Measurements from ENCODE around the gene CHORDC1. TPM values are rescaled to one million over a fixed set of nuclear protein-coding genes. Genes with fewer than 3 reads are reported as not detected.
"Not testable (repeated sequence)": the region's sequence is repeated elsewhere in the genome, so short reads cannot be mapped to it uniquely, and the experiment has no call there.

CHORDC1 gene
- total RNA-seq, 1 donor from 2014 or later, result 21.4 TPM

DNA sequence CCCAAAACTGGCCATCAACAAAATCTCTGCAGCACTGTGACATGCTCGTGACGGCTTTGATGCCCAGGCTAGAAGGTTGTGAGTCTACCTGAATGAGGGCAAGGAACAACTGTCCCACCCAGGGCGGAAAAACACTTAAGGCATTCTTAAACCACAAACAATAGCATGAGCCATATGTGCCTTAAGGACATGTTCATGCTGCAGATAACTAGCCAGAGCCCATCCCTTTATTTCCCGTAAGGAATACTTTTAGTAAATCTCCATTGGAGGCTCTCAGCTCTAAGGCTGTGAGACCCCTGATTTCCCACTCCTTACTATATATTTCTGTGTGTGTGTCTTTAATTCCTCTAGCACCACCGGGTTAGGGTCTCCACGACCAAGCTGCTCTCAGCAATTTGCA, 3.4 kb downstream of the CHORDC1 start:
- Histone ChIP-seq H3K27ac (ENCODE audit: low read depth, low read length) (no peak overlapping the region), H3K36me3 (ENCODE audit: control insufficient read depth in 3 of 3, insufficient read depth in 3 of 3, low read length in 3 of 3) (no peaks in the 10 kb centered on the region), H3K9ac (ENCODE audit: low read depth in 1 of 3, low read length in 3 of 3) (no peak overlapping the region), H3K9me3 (ENCODE audit: control insufficient read depth in 3 of 3, low read length in 3 of 3) (no peaks in the 10 kb centered on the region), H3K4me1 (ENCODE audit: control insufficient read depth in 3 of 3, insufficient read depth in 3 of 3, low read length in 3 of 3) (peaks cover 12 to 19% (median 19%) of the 10 kb centered on the region in 3 donors), H3K4me3 (ENCODE audit: low read length in 3 of 3) (no peak overlapping the region), H3K27me3 (ENCODE audit: control insufficient read depth in 3 of 3, insufficient read depth in 3 of 3, low read length in 3 of 3) (no peaks in the 10 kb centered on the region)

DNA sequence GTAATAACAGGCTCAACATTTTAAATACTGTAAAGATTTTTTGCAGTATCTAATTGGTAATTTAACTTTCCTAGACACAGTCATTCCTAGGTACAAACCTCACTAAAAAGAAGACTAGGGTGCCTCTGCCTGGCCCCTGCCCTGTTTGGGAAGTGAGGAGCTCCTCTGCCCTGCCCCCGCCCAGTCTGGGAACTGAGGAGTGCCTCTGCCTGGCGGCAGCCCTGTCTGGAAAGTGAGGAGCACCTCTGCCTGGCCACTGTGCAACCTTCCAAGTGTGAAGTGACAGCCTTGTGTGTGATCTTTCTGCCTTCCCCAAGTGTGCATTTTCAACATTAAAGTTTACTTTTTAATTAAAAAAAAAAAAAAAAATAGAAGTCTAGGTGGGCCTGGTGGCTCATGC, 4.2 kb downstream of the CHORDC1 start:
- peaks cover 12 to 18% (median 16%) of the 10 kb centered on the region in 3 donors for H3K4me1 ChIP-seq (ENCODE audit: control insufficient read depth in 3 of 3, insufficient read depth in 3 of 3, low read length in 3 of 3)
- H3K27ac ChIP-seq (ENCODE audit: low read depth, low read length), result no peak overlapping the region

DNA sequence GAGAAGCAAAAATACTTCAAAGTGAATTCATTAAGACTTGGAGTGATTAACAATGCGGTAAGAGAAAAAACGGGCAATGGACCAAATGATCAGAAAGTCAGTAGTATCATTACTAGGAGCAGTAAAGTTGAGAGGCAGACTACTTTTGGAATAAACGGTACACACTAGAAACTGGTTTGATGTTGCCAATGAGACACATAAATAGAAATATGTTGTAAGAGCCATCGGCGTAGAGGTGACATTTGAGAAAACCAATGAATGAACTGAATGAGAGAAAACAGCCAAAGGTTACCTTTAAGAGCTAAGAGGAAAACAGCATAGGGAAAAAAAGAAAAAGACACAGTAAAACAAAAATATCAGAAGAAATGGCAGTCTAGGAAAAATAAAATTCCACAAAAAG, 6.2 kb downstream of the CHORDC1 start:
- no peak overlapping the region for H3K9ac ChIP-seq (ENCODE audit: low read depth in 1 of 3, low read length in 3 of 3)
- no peak overlapping the region for H3K27ac ChIP-seq (ENCODE audit: low read depth, low read length)
- peaks cover 10 to 16% (median 11%) of the 10 kb centered on the region in 3 donors for H3K4me1 ChIP-seq (ENCODE audit: control insufficient read depth in 3 of 3, insufficient read depth in 3 of 3, low read length in 3 of 3)
- no peaks in the 10 kb centered on the region for H3K9me3 ChIP-seq (ENCODE audit: control insufficient read depth in 3 of 3, low read length in 3 of 3)
- no peak overlapping the region for H3K4me3 ChIP-seq (ENCODE audit: low read length in 3 of 3)
- H3K27me3 ChIP-seq (ENCODE audit: control insufficient read depth in 3 of 3, insufficient read depth in 3 of 3, low read length in 3 of 3), result no peaks in the 10 kb centered on the region
- peaks cover 0 to 14% (median 3%) of the 10 kb centered on the region in 3 donors for H3K36me3 ChIP-seq (ENCODE audit: control insufficient read depth in 3 of 3, insufficient read depth in 3 of 3, low read length in 3 of 3)

More for the DNA sequence above, 4.2 kb downstream of the CHORDC1 start:
- Histone ChIP-seq H3K27me3 (ENCODE audit: control insufficient read depth in 3 of 3, insufficient read depth in 3 of 3, low read length in 3 of 3) (no peaks in the 10 kb centered on the region), H3K9ac (ENCODE audit: low read depth in 1 of 3, low read length in 3 of 3) (no peak overlapping the region), H3K4me3 (ENCODE audit: low read length in 3 of 3) (no peak overlapping the region), H3K36me3 (ENCODE audit: control insufficient read depth in 3 of 3, insufficient read depth in 3 of 3, low read length in 3 of 3) (peaks cover 0 to 4% (median 2%) of the 10 kb centered on the region in 3 donors), H3K9me3 (ENCODE audit: control insufficient read depth in 3 of 3, low read length in 3 of 3) (no peaks in the 10 kb centered on the region)

- H3K9me3 ChIP-seq (ENCODE audit: control insufficient read depth in 3 of 3, low read length in 3 of 3), result no peaks in the 10 kb centered on the region
- no peak overlapping the region for H3K27ac ChIP-seq (ENCODE audit: low read depth, low read length)
- peaks cover 0 to 4% (median 0%) of the 10 kb centered on the region in 3 donors for H3K4me1 ChIP-seq (ENCODE audit: control insufficient read depth in 3 of 3, insufficient read depth in 3 of 3, low read length in 3 of 3)
- peaks cover 2 to 28% (median 18%) of the 10 kb centered on the region in 3 donors for H3K36me3 ChIP-seq (ENCODE audit: control insufficient read depth in 3 of 3, insufficient read depth in 3 of 3, low read length in 3 of 3)
- H3K9ac ChIP-seq (ENCODE audit: low read depth in 1 of 3, low read length in 3 of 3), result no peak overlapping the region
- no peak overlapping the region for H3K4me3 ChIP-seq (ENCODE audit: low read length in 3 of 3)
- H3K27me3 ChIP-seq (ENCODE audit: control insufficient read depth in 3 of 3, insufficient read depth in 3 of 3, low read length in 3 of 3), result no peaks in the 10 kb centered on the region
Measured at GRCh38 chr11:90213322-90213721, 9.5 kb downstream of the CHORDC1 start.

GRCh38 chr11:90208857-90209256, 14.0 kb downstream of the CHORDC1 start:
- no peaks in the 10 kb centered on the region for H3K9me3 ChIP-seq (ENCODE audit: control insufficient read depth in 3 of 3, low read length in 3 of 3)
- no peaks in the 10 kb centered on the region for H3K4me1 ChIP-seq (ENCODE audit: control insufficient read depth in 3 of 3, insufficient read depth in 3 of 3, low read length in 3 of 3)
- H3K36me3 ChIP-seq (ENCODE audit: control insufficient read depth in 3 of 3, insufficient read depth in 3 of 3, low read length in 3 of 3), result peaks cover 2 to 31% (median 28%) of the 10 kb centered on the region in 3 donors
- no peaks in the 10 kb centered on the region for H3K27me3 ChIP-seq (ENCODE audit: control insufficient read depth in 3 of 3, insufficient read depth in 3 of 3, low read length in 3 of 3)
- no peak overlapping the region for H3K27ac ChIP-seq (ENCODE audit: low read depth, low read length)
- H3K9ac ChIP-seq (ENCODE audit: low read depth in 1 of 3, low read length in 3 of 3), result no peak overlapping the region
- no peak overlapping the region for H3K4me3 ChIP-seq (ENCODE audit: low read length in 3 of 3)

DNA sequence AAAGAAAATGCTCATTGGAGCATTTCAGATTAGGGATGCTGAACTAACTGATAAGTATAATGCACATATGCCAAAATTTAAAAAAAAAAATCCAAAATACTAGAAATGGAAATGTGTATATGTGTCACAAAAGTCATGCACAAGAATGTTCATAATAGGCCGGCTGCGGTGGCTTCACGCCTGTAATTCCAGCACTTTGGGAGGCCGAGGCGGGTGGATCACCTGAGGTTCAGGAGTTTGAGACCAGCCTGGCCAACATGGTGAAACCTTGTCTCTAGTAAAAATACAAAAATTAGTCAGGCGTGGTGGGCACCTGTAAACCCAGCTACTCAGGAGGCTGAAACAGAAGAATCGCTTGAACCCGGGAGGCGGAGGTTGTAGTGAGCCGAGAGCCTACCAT, 14.9 kb downstream of the CHORDC1 start:
- not testable (repeated sequence) for H3K9me3 ChIP-seq (ENCODE audit: control insufficient read depth in 3 of 3, low read length in 3 of 3); H3K9ac ChIP-seq (ENCODE audit: low read depth in 1 of 3, low read length in 3 of 3); H3K4me1 ChIP-seq (ENCODE audit: control insufficient read depth in 3 of 3, insufficient read depth in 3 of 3, low read length in 3 of 3); H3K27ac ChIP-seq (ENCODE audit: low read depth, low read length); H3K27me3 ChIP-seq (ENCODE audit: control insufficient read depth in 3 of 3, insufficient read depth in 3 of 3, low read length in 3 of 3); H3K4me3 ChIP-seq (ENCODE audit: low read length in 3 of 3)
- peaks cover 2 to 25% (median 24%) of the 10 kb centered on the region in 3 donors for H3K36me3 ChIP-seq (ENCODE audit: control insufficient read depth in 3 of 3, insufficient read depth in 3 of 3, low read length in 3 of 3)

- Histone ChIP-seq H3K4me1 (ENCODE audit: control insufficient read depth in 3 of 3, insufficient read depth in 3 of 3, low read length in 3 of 3) (no peaks in the 10 kb centered on the region), H3K27me3 (ENCODE audit: control insufficient read depth in 3 of 3, insufficient read depth in 3 of 3, low read length in 3 of 3) (no peaks in the 10 kb centered on the region), H3K4me3 (ENCODE audit: low read length in 3 of 3) (no peak overlapping the region), H3K9me3 (ENCODE audit: control insufficient read depth in 3 of 3, low read length in 3 of 3) (no peaks in the 10 kb centered on the region), H3K36me3 (ENCODE audit: control insufficient read depth in 3 of 3, insufficient read depth in 3 of 3, low read length in 3 of 3) (peaks cover 5 to 26% (median 22%) of the 10 kb centered on the region in 3 donors), H3K9ac (ENCODE audit: low read depth in 1 of 3, low read length in 3 of 3) (no peak overlapping the region), H3K27ac (ENCODE audit: low read depth, low read length) (no peak overlapping the region)
Measured at GRCh38 chr11:90204832-90205646, 17.8 kb downstream of the CHORDC1 start.

GRCh38 chr11:90204407-90204806, 18.4 kb downstream of the CHORDC1 start:
- Histone ChIP-seq H3K9ac (ENCODE audit: low read depth in 1 of 3, low read length in 3 of 3) (no peak overlapping the region), H3K27ac (ENCODE audit: low read depth, low read length) (no peak overlapping the region), H3K4me3 (ENCODE audit: low read length in 3 of 3) (no peak overlapping the region), H3K36me3 (ENCODE audit: control insufficient read depth in 3 of 3, insufficient read depth in 3 of 3, low read length in 3 of 3) (peaks cover 3 to 20% (median 16%) of the 10 kb centered on the region in 3 donors), H3K4me1 (ENCODE audit: control insufficient read depth in 3 of 3, insufficient read depth in 3 of 3, low read length in 3 of 3) (no peaks in the 10 kb centered on the region), H3K9me3 (ENCODE audit: control insufficient read depth in 3 of 3, low read length in 3 of 3) (no peaks in the 10 kb centered on the region), H3K27me3 (ENCODE audit: control insufficient read depth in 3 of 3, insufficient read depth in 3 of 3, low read length in 3 of 3) (no peaks in the 10 kb centered on the region)

- H3K9ac ChIP-seq (ENCODE audit: low read depth in 1 of 3, low read length in 3 of 3), result no peak overlapping the region
Measured at GRCh38 chr11:90202342-90202741, 20.5 kb downstream of the CHORDC1 start.

DNA sequence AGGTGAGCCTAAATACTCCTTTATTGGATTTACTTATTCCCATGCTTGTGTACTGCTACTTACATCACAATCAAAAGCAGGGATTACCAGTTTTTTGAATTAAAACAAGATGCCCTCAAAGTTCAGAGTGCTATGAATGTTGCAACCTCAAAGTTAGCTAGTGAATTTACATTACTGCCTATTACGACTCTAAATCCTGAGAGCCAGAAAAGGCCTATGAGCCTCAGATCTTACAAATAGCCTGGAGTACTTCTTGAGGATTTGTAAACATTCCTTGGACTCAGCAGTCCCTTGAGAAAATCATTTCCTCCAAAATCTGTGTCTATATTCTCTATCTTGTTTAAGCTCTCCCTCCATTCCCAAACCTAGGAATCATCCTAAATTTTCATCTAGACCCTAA, 25.5 kb downstream of the CHORDC1 start:
- no peak overlapping the region for H3K27ac ChIP-seq (ENCODE audit: low read depth, low read length)
- no peak overlapping the region for H3K9ac ChIP-seq (ENCODE audit: low read depth in 1 of 3, low read length in 3 of 3)
- H3K9me3 ChIP-seq (ENCODE audit: control insufficient read depth in 3 of 3, low read length in 3 of 3), result no peaks in the 10 kb centered on the region
- H3K36me3 ChIP-seq (ENCODE audit: control insufficient read depth in 3 of 3, insufficient read depth in 3 of 3, low read length in 3 of 3), result peaks cover 3 to 10% (median 5%) of the 10 kb centered on the region in 3 donors
- no peaks in the 10 kb centered on the region for H3K4me1 ChIP-seq (ENCODE audit: control insufficient read depth in 3 of 3, insufficient read depth in 3 of 3, low read length in 3 of 3)
- no peak overlapping the region for H3K4me3 ChIP-seq (ENCODE audit: low read length in 3 of 3)
- H3K27me3 ChIP-seq (ENCODE audit: control insufficient read depth in 3 of 3, insufficient read depth in 3 of 3, low read length in 3 of 3), result no peaks in the 10 kb centered on the region

More at GRCh38 chr11:90202342-90202741, 20.5 kb downstream of the CHORDC1 start:
- Histone ChIP-seq H3K9me3 (ENCODE audit: control insufficient read depth in 3 of 3, low read length in 3 of 3) (no peaks in the 10 kb centered on the region), H3K27me3 (ENCODE audit: control insufficient read depth in 3 of 3, insufficient read depth in 3 of 3, low read length in 3 of 3) (no peaks in the 10 kb centered on the region), H3K36me3 (ENCODE audit: control insufficient read depth in 3 of 3, insufficient read depth in 3 of 3, low read length in 3 of 3) (peaks cover 3 to 16% (median 13%) of the 10 kb centered on the region in 3 donors), H3K27ac (ENCODE audit: low read depth, low read length) (no peak overlapping the region), H3K4me3 (ENCODE audit: low read length in 3 of 3) (no peak overlapping the region), H3K4me1 (ENCODE audit: control insufficient read depth in 3 of 3, insufficient read depth in 3 of 3, low read length in 3 of 3) (no peaks in the 10 kb centered on the region)
